DMS53 treated with DMSO at 0.1 percent for 48 hours (cell line): ENCODE results near the gene MUC5B.
"Not testable (repeated sequence)": the region's sequence is repeated elsewhere in the genome, so short reads cannot be mapped to it uniquely, and the experiment has no call there.

Experiments
- DNase-seq: peaks from one replicate; lab custom pipeline; 2025; ENCODE audit not compliant: unreplicated experiment; lab: John Stamatoyannopoulos, UW

Gene MUC5B

GRCh38 chr11:1242751-1243150, 19.9 kb downstream of the MUC5B start:
- DNase-seq, result not testable (repeated sequence)

DNA sequence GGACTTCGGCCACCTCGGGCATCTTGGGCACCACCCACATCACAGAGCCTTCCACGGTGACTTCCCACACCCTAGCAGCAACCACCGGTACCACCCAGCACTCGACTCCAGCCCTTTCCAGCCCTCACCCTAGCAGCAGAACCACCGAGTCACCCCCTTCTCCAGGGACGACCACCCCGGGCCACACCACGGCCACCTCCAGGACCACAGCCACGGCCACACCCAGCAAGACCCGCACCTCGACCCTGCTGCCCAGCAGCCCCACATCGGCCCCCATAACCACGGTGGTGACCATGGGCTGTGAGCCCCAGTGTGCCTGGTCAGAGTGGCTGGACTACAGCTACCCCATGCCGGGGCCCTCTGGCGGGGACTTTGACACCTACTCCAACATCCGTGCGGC, 20.7 kb downstream of the MUC5B start:
- not testable (repeated sequence) for DNase-seq

GRCh38 chr11:1244557-1244956, 21.7 kb downstream of the MUC5B start:
- not testable (repeated sequence) for DNase-seq

- DNase-seq, result not testable (repeated sequence)
Measured at GRCh38 chr11:1245717-1246116, 22.9 kb downstream of the MUC5B start.

DNA sequence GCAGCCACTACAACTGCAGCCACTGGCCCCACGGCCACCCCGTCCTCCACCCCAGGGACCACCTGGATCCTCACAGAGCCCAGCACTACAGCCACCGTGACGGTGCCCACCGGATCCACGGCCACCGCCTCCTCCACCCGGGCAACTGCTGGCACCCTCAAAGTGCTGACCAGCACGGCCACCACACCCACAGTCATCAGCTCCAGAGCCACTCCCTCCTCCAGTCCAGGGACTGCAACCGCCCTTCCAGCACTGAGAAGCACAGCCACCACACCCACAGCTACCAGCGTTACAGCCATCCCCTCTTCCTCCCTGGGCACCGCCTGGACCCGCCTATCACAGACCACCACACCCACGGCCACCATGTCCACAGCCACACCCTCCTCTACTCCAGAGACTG, 23.4 kb downstream of the MUC5B start:
- not testable (repeated sequence) for DNase-seq

- DNase-seq, result not testable (repeated sequence)
Measured at GRCh38 chr11:1247026-1247425, 24.2 kb downstream of the MUC5B start.

- not testable (repeated sequence) for DNase-seq
Measured at GRCh38 chr11:1248951-1249350, 26.1 kb downstream of the MUC5B start.

DNA sequence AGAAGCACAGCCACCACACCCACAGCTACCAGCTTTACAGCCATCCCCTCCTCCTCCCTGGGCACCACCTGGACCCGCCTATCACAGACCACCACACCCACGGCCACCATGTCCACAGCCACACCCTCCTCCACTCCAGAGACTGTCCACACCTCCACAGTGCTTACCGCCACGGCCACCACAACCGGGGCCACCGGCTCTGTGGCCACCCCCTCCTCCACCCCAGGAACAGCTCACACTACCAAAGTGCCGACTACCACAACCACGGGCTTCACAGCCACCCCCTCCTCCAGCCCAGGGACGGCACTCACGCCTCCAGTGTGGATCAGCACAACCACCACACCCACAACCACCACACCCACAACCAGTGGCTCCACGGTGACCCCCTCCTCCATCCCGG, 27.5 kb downstream of the MUC5B start:
- not testable (repeated sequence) for DNase-seq

DNA sequence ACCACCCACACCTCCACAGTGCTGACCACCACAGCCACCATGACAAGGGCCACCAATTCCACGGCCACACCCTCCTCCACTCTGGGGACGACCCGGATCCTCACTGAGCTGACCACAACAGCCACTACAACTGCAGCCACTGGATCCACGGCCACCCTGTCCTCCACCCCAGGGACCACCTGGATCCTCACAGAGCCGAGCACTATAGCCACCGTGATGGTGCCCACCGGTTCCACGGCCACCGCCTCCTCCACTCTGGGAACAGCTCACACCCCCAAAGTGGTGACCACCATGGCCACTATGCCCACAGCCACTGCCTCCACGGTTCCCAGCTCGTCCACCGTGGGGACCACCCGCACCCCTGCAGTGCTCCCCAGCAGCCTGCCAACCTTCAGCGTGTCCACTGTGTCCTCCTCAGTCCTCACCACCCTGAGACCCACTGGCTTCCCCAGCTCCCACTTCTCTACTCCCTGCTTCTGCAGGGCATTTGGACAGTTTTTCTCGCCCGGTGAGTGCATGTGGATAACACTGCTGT, 28.4 kb downstream of the MUC5B start:
- no peak for DNase-seq

DNA sequence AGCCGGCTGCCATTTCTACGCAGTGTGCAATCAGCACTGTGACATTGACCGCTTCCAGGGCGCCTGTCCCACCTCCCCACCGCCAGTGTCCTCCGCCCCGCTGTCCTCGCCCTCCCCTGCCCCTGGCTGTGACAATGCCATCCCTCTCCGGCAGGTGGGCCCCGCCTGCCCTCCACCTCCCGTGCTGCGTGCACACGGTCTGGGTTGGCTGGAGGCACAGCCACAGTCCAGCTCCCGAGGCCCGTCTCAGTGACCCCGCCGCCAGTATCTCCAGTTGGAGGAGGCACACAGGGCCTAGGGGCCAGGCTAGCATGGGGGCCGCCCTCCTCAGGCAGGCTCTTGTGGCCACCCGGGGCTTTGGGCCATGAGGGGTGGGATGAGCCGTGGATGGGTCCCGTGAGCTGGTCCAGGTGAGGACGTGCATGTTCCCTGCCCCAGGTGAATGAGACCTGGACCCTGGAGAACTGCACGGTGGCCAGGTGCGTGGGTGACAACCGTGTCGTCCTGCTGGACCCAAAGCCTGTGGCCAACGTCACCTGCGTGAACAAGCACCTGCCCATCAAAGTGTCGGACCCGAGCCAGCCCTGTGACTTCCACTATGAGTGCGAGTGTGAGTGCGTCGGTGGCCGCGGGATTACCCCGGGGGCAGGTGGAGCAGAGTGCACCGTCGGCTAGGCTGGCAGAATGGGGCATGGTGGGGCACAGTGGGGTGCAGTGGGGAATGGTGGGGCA, 29.7 kb downstream of the MUC5B start:
- no peak for DNase-seq

DNA sequence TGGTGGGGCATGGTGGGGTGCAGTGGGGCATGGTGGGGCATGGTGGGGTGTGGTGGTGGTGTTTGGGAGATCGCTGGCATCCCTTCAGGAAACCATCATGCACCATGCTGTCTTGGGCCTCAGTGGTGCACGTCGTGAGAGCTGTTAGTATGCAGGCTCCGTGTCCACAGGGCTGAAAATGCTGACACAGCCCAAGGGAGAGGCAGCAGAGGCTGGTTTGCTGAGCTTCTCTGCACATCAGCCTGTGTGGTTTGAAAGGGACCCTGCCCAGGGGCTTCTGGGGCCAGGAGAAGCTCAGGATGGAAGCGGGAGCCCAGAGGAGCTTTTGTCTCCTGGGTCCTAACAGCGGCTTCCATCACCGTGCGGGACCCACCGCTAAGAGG, 30.2 kb downstream of the MUC5B start:
- DNase-seq, result no peak

GRCh38 chr11:1254086-1254648, 31.3 kb downstream of the MUC5B start:
- DNase-seq, result no peak

DNA sequence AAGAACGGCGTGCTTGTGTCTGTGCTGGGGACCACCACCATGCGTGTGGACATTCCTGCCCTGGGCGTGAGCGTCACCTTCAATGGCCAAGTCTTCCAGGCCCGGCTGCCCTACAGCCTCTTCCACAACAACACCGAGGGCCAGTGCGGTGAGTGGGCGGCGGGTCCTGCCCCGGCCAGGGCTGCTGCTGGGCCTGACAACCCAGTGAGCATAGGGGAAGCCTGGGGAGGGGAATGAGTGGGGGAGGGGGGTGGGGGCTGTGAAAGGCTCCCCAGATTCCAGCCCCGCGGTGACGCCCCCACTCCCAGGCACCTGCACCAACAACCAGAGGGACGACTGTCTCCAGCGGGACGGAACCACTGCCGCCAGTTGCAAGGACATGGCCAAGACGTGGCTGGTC, 31.9 kb downstream of the MUC5B start:
- no peak for DNase-seq

DNA sequence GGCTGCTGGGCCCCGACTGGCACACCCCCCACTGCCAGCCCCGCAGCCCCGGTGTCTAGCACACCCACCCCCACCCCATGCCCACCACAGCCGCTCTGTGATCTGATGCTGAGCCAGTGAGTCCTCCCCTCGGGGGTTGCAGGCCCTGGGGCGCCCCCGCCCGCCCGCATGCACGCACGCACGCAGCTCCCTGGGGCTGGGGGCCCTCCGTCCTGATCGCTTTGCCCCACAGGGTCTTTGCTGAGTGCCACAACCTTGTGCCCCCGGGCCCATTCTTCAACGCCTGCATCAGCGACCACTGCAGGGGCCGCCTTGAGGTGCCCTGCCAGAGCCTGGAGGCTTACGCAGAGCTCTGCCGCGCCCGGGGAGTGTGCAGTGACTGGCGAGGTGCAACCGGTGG, 32.3 kb downstream of the MUC5B start:
- DNase-seq, result no peak

DNA sequence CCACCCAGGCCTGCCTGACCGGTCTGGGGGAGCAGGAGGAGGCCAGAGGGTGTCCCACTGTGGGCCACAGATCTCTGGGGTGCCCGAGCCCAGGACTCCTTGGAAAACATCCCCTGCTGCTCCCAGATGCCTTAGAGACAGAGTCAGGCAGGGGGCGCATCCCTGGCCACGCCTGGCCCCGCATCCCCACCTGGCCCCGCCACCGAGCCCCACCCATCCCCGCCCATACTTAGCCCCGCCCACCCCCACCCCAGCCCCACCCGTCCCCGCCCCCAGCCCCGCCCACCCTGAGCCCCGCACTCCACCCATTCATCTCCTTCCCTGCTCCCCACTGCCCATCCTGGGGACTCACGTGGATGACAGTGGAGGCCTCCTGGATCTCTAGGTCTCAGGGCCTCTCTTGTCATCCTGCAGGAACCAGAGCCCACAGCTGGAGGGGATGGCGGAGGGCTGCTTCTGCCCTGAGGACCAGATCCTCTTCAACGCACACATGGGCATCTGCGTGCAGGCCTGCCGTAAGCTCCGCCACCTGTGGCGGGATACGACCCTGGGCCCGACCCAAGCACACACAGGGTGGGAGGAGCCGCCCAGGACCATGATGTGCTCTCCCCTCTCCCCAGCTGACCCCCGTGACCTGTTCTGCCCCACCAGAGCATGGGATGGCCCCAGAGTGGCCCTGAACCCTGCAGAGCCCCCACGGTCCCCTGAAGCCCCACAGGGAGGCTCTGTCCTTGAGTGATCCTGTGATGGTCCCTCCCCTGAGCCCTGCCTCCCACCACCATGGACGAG, 33.6 kb downstream of the MUC5B start:
- no peak for DNase-seq

DNA sequence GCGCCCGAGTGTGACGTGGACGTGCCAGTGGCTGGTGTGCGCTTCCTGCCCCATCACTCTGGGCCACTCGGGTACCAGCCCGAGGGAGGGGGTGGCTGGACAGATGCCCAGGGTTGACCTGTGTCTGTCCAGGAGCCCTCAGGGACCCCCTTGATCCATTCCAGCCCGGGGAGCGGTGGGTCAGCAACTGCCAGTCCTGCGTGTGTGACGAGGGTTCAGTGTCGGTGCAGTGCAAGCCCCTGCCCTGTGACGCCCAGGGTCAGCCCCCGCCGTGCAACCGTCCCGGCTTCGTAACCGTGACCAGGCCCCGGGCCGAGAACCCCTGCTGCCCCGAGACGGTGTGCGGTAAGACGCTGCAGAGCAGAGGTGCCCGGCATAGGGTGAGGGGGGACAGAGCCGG, 34.5 kb downstream of the MUC5B start:
- no peak for DNase-seq

DNA sequence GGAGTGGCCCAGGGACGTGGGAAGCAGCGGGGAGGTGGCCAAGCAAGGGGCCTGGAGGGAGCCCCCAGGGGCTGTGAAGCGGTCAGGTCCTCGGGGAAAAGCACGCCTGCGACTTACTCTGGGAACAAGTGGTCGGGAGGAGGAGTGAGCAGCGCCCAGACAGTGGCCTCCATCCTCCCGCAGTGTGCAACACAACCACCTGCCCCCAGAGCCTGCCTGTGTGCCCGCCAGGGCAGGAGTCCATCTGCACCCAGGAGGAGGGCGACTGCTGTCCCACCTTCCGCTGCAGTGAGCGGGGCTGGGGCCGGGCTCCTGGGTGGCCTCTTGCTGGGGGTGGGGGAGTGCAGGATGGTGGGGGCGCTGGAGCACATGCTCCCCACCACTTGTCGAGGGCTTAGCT, 35.0 kb downstream of the MUC5B start:
- DNase-seq, result no peak

GRCh38 chr11:1258401-1259075, 35.7 kb downstream of the MUC5B start:
- no peak for DNase-seq

GRCh38 chr11:1259076-1259461, 36.2 kb downstream of the MUC5B start:
- DNase-seq, result no peak

DNA sequence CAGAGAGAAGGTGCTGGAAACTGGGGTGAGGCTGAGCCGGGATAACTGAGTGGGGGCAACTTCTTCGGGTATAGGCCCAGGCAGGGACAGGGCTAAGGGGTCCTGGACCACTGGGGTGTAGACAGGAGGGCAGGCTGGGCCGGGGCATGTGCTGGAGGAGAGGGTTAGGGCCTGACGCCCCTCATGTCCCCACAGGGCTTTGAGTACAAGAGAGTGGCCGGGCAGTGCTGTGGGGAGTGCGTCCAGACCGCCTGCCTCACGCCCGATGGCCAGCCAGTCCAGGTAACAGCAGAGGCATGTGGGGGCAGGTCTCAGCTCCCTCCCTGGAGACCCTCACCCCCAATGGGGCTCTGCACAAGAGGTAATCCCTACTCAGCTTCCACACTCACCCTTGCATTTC, 36.7 kb downstream of the MUC5B start:
- DNase-seq, result no peak

- no peak for DNase-seq
Measured at GRCh38 chr11:1260023-1260501, 37.2 kb downstream of the MUC5B start.
